Smooth muscle cell (in vitro differentiated cells): ENCODE data around the gene STK33. TPM values are rescaled to one million over a fixed set of nuclear protein-coding genes. Genes with fewer than 3 reads are reported as not detected.

Experiments
- DNase-seq: peaks from one replicate; lab custom pipeline; 2025; ENCODE audit not compliant: unreplicated experiment; lab: John Stamatoyannopoulos, UW
- H2AFZ ChIP-seq: fragments of 200-600 bp; sonication (generic); 2 replicates; pipeline ENCODE4 v1.6.0; 2016; ENCODE audit warnings: antibody characterized with exemption, low read depth, mild to moderate bottlenecking
- H3F3A ChIP-seq: fragments of 200-600 bp; sonication (generic); 2 replicates; pipeline ENCODE4 v1.6.0; 2017; ENCODE audit warnings: antibody characterized with exemption, low read depth
- H3K27ac ChIP-seq: fragments of 200-600 bp; sonication (generic); 2 replicates; pipeline ENCODE4 v1.5.1; 2016; ENCODE audit warnings: low read depth, mild to moderate bottlenecking
- H3K27me3 ChIP-seq: fragments of 200-600 bp; sonication (generic); 2 replicates; pipeline ENCODE4 v1.6.1; 2016; ENCODE audit warnings: low read depth, mild to moderate bottlenecking
- H3K36me3 ChIP-seq: fragments of 200-600 bp; sonication (generic); 2 replicates; pipeline ENCODE4 v1.5.1; 2016; ENCODE audit warnings: low read depth
- H3K4me1 ChIP-seq: fragments of 200-600 bp; sonication (generic); 2 replicates; pipeline ENCODE4 v1.5.1; 2016; ENCODE audit warnings: low read depth
- H3K4me2 ChIP-seq: fragments of 200-600 bp; sonication (generic); 2 replicates; pipeline ENCODE4 v1.6.0; 2016; ENCODE audit warnings: mild to moderate bottlenecking
- H3K4me3 ChIP-seq: fragments of 200-600 bp; sonication (generic); 2 replicates; pipeline ENCODE4 v1.5.1; 2016; ENCODE audit warnings: mild to moderate bottlenecking
- H3K79me2 ChIP-seq: fragments of 200-600 bp; sonication (generic); 2 replicates; pipeline ENCODE4 v1.6.0; 2016; ENCODE audit warnings: low read depth, mild to moderate bottlenecking
- H3K9ac ChIP-seq: fragments of 200-600 bp; sonication (generic); 2 replicates; pipeline ENCODE4 v1.6.0; 2016; ENCODE audit warnings: low read depth
- H3K9me3 ChIP-seq: fragments of 200-600 bp; sonication (generic); replicated peaks from 2 replicates; pipeline ENCODE4 v1.5.1; 2016; ENCODE audit warnings: low read depth
- H4K20me1 ChIP-seq: fragments of 200-600 bp; sonication (generic); 2 replicates; pipeline ENCODE4 v1.6.0; 2016; ENCODE audit warnings: low read depth
- WGBS: methylation state at CpG from one replicate; pipeline ENCODE4 v1.1.7; 2016; ENCODE audit warnings: low lambda C conversion rate; 5-methylcytosine and 5-hydroxymethylcytosine counted together
- polyA plus RNA-seq: library from polyadenylated mRNA; unstranded; fragments of >200 nt; fragmentation: Nextera tagmentation; extraction: Ambion mirVana; gene quantifications from 2 replicates; pipeline ENCODE4 v1.2.1, GENCODE V29; 2016
- total RNA-seq: library from RNA; depleted of rRNA; stranded (reverse); fragments of >200 nt; gene quantifications from 2 replicates; pipeline ENCODE4 v1.2.3, GENCODE V29; 2014
- TF ChIP-seq, protein P1 (sequence below): fragments of 200-600 bp; sonication (generic); IDR thresholded peaks from 2 replicates; pipeline ENCODE4 v1.5.1; 2017; ENCODE audit warnings: borderline replicate concordance, mild to moderate bottlenecking, antibody characterized with exemption; ENCODE audit not compliant: insufficient read depth, poor library complexity, severe bottlenecking

Gene STK33
- total and polyA plus RNA-seq, 2 experiments from 2014 or later, result 1.2 to 2.9 TPM

DNA sequence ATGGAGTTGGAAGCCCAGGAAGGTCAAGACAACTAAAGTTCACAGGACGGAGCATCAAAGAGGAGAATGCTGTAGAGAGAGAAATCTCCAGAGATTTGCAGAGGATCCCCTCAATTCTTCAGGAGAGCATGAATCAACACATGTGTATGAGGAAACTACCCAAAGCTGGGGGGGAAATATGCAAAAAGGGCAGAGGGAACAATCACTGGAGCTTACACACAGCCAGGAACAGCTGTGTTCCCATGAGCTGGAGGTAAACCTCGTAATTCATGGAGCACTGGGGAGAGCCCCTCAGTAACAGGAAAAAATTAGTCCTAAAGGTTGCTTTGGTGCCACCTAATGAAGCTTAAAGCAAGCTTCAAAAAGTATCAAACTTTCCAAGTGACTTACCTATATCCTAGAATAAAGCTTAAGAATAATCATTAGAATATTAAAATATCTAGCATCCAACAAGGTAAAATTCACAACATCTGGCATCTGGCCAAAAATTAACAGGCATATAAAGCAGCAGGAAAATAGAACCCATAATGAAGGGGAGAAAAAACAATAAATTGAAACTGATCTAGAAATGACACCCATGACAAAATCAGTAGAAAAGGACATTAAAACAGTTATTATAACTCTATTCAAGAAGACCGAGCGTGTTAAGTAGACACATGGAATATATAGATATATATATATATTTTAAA is 134.2 kb downstream of the STK33 start:
- Histone ChIP-seq H3F3A (no peaks in the 10 kb centered on the region), H3K4me2 (no peak overlapping the region), H3K79me2 (no peaks in the 10 kb centered on the region), H2AFZ (no peak overlapping the region), H3K9ac (no peak overlapping the region), H3K4me3 (no peak overlapping the region), H3K27me3 (no peaks in the 10 kb centered on the region), H3K27ac (no peak overlapping the region), H3K36me3 (no peaks in the 10 kb centered on the region), H3K9me3 (no peaks in the 10 kb centered on the region), H3K4me1 (no peaks in the 10 kb centered on the region), H4K20me1 (no peaks in the 10 kb centered on the region)
- 93% methylated on average over 4 of the region's 4 CpGs for WGBS
- TF ChIP-seq, protein P1, sequence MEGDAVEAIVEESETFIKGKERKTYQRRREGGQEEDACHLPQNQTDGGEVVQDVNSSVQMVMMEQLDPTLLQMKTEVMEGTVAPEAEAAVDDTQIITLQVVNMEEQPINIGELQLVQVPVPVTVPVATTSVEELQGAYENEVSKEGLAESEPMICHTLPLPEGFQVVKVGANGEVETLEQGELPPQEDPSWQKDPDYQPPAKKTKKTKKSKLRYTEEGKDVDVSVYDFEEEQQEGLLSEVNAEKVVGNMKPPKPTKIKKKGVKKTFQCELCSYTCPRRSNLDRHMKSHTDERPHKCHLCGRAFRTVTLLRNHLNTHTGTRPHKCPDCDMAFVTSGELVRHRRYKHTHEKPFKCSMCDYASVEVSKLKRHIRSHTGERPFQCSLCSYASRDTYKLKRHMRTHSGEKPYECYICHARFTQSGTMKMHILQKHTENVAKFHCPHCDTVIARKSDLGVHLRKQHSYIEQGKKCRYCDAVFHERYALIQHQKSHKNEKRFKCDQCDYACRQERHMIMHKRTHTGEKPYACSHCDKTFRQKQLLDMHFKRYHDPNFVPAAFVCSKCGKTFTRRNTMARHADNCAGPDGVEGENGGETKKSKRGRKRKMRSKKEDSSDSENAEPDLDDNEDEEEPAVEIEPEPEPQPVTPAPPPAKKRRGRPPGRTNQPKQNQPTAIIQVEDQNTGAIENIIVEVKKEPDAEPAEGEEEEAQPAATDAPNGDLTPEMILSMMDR, result no peak
- DNase-seq, result no peak

DNA sequence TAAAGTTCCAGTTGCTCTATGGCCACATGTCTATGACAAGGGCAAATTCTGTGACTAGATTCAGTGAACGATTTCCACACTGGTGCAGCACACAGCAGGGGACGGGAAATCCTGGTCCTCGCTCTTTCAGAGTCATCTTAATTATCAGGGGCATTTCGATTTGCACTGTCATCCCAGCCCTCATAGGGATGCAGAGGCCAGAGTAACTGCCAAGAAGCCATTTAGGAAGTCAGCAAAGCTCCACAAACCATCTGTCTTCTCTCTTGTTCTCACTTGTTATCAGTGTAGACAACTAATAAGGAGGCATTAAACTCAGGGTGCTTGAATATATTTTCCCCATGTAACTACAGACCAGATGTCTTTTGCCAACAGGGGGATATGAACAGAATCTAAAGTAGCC is 151.7 kb downstream of the STK33 start:
- Histone ChIP-seq H3K4me2 (peak overlapping the region; percentile 8), H3K79me2 (no peaks in the 10 kb centered on the region), H3K27me3 (no peaks in the 10 kb centered on the region), H3K27ac (no peak overlapping the region), H4K20me1 (no peaks in the 10 kb centered on the region), H2AFZ (no peak overlapping the region), H3K36me3 (no peaks in the 10 kb centered on the region), H3K9me3 (no peaks in the 10 kb centered on the region), H3K4me1 (peaks cover 13% of the 10 kb centered on the region), H3F3A (no peaks in the 10 kb centered on the region), H3K9ac (no peak overlapping the region), H3K4me3 (no peak overlapping the region)
- WGBS, result 8% methylated on average over 4 of the region's 4 CpGs
- no peak for DNase-seq
- TF ChIP-seq, protein P1, result no peak

DNA sequence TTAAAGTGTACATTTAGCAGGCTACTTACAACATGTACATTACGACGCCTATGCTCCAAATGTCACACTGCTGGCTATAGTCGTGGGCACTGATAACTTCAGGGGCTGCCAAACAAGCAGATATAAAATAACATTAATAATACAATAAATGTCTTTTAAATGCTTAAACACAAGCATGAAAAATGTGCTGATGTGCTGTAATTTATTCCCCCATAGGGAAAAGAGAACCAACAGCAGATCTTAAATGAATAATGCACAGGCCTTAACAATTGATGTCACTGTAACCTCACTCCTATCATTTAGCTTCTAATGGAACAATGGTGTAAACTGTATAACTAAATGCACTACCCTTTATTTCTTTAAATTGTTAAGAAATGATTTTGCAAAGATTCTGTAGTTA is 153.4 kb downstream of the STK33 start:
- no peaks in the 10 kb centered on the region for H3K36me3 ChIP-seq
- no peak overlapping the region for H3K4me2 ChIP-seq
- H3K4me3 ChIP-seq, result no peak overlapping the region
- H3K27ac ChIP-seq, result no peak overlapping the region
- no peak for DNase-seq
- H3K79me2 ChIP-seq, result no peaks in the 10 kb centered on the region
- H3K4me1 ChIP-seq, result peaks cover 13% of the 10 kb centered on the region
- no peak overlapping the region for H2AFZ ChIP-seq
- H3K9me3 ChIP-seq, result no peaks in the 10 kb centered on the region
- H3K27me3 ChIP-seq, result no peaks in the 10 kb centered on the region
- no peaks in the 10 kb centered on the region for H3F3A ChIP-seq
- TF ChIP-seq, protein P1, result no peak
- no peaks in the 10 kb centered on the region for H4K20me1 ChIP-seq
- no peak overlapping the region for H3K9ac ChIP-seq
- 90% methylated on average over 3 of the region's 3 CpGs for WGBS

DNA sequence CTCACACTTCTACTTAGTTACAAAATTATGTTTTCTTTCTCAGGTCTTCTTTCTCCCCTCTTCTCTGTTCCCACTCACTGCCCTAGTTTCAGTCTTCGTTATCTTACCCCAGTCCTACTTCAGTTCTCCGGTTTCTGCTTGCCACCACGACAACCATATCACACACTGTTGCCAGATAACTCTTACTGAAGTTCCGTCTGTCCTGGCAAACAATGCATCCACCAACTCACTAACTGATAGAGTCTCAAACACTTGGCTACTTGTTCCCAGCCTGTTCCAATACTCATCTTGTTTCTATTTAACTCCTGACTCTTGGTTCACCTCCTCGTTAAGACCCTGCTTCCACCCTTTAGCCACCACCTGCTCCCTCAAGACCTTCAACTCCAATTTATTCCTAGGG is 164.5 kb downstream of the STK33 start:
- H3F3A ChIP-seq, result no peaks in the 10 kb centered on the region
- H4K20me1 ChIP-seq, result no peaks in the 10 kb centered on the region
- H3K79me2 ChIP-seq, result no peaks in the 10 kb centered on the region
- H2AFZ ChIP-seq, result no peak overlapping the region
- TF ChIP-seq, protein P1, result no peak
- DNase-seq, result no peak
- no peak overlapping the region for H3K9ac ChIP-seq
- H3K9me3 ChIP-seq, result no peaks in the 10 kb centered on the region
- no peaks in the 10 kb centered on the region for H3K4me1 ChIP-seq
- no peak overlapping the region for H3K4me2 ChIP-seq
- H3K36me3 ChIP-seq, result no peaks in the 10 kb centered on the region
- no peak overlapping the region for H3K4me3 ChIP-seq
- no peaks in the 10 kb centered on the region for H3K27me3 ChIP-seq
- WGBS, result 80% methylated on average over 5 of the region's 5 CpGs
- H3K27ac ChIP-seq, result no peak overlapping the region
